ENCODE data around the gene PDE4B.

The PDE4B gene

DNA sequence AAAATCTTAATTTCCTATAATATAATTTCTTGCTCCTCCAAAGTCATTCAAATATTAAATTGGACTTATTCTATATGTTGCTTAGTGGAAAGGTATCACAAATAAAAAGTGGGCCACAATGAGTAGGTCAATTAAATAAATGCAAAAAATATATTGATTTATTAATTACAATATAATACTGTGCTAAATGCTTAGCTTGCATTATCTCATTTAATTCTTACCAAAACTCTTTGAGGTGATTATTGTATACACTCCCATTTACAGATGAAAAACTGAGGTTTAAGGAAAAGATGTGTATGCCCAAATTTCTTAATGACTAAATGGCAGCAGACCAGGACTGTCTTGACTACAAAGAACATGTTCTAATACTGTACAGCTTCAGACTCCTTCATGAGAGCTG lies 415.9 kb downstream of the PDE4B start:
- no peak for DNase-seq

DNA sequence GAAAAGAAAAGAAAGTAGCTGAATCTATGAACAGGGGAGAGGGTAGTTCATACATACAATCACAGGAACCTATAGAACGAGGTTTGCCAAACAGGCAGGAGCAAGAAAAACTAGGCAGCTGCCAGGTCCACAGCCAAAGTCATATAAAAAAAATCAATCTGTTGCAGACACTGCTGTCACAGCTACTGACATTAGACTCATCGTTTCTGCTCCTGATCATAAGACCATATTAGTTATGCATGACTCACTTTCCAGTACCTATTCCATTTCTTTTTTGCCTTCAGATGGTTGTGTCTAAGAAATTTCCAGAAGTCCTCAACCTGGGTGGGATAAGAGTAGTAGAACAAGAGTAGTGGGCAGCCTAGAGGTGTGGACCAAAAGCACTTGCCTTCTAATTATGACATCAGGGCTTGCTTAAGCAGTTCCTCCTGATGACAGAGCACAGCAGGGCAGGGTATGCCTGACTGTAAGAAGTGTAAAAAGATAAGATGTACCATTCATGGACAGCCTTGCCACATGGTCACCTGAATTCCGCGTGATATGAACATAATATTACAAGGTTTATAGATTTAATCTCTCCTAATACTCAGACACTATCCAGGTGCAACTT lies 418.0 kb downstream of the PDE4B start:
- DNase-seq: no peak

DNA sequence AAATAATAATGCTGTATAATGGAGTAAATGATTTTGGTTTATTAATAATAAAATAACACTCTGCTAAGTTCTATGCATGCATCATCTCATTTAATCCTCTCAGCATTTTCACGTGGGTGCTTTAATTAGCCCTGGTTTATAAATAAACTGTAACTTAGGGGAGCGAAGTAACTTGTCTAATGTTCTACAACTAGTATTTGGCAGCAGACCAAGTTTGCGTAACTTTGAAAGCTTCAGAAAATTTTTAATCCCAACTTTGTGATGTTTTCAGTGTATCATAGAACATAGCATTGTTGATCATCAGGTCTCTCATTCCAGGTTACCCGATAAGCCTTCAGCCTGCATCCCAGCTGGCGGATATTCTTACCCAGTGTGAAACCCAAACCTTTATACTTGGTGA lies 418.8 kb downstream of the PDE4B start:
- no peak for DNase-seq

DNA sequence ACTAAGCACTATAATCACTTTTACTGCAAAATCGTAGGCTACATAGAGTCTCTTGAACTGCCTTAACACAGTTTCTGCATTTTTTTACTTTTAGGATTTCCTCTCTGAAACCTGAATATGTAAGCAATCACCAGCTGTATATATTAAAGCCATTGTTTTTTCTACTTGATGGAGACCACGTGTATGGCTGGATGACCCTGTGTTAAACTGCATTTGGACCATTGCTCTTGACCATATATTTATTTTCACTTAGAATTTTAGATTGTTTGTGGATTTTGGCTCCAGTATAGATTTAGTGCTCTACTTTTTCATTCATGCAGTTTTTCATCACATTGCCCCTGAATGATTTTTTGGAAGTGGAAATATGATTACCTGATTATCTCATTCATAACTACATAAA lies 420.8 kb downstream of the PDE4B start:
- DNase-seq: no peak

DNA sequence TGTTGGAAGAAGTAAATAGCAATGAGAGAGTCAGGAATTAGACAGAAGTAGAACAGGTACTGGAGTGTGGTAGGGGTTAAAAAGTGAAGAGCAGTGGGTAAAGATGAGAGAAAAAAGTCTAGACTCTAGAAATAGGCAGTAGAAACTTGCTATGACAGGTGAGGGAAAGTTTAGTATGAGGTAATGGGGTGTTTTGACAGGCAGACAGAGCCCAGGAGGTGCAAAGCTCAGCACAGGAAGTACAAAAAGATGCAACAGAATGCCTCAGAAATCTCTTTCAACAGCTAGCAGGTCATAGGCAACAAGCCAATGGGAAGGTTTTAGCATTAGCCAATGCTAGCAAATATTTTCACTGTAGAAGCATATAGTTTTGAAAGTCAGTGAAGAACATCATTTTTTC lies 422.2 kb downstream of the PDE4B start:
- no peak for DNase-seq

DNA sequence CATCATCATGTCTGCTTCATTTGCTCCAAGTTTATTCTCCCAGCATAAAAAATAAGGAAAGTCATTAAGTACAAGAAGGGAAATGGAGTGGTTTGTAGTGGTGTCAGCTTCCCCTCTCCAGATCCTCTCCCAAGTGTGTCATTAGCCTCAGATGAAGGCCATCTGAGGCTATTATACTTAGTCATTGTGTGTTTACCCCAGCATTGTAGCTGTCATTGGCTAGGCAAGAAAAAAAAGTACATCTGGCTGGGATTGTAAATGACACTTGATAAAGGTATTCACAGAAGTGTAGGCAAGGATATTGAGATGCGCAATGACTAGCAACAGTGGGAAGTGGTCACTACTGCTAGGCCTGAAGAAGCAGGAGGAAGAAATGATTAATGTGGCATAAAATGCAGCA lies 424.3 kb downstream of the PDE4B start:
- no peak for DNase-seq

DNA sequence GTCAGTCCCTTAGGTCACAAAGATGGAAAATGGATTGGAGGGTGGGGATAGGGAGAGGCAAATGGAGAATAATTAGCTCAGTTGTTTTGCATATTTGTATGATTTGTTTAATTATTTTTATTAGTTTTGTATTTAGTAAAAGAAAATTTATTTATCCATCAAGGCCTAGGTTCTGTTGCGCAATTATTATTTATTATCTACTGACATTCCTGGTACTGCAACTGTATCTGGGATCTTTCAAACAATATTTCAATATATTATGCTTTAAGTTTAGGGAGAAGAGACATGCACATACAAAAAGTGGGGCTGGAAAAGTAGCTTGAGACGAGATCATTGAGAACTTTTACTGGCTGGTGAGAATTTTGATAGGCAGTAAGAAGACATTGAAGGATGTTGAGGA lies 424.9 kb downstream of the PDE4B start:
- DNase-seq: no peak

DNA sequence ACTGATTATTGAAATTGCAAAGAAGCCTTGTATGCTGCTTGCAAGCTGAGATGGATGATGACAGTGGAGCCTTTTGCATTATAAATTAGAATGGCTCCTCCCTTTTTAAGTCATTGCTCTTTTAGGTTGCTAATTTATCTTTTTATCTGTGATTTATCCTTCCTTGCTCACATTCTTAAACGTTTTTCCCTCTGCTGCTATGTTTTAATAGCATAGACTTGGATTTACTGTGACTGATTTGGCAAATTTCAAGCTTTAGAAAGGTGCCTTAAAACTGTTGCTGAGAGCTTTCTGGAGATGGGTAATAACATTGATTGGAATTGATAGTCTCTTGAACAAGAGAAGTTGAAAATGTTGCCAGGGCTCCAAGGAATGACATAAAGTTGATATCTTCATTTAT lies 427.8 kb downstream of the PDE4B start:
- no peak for DNase-seq

DNA sequence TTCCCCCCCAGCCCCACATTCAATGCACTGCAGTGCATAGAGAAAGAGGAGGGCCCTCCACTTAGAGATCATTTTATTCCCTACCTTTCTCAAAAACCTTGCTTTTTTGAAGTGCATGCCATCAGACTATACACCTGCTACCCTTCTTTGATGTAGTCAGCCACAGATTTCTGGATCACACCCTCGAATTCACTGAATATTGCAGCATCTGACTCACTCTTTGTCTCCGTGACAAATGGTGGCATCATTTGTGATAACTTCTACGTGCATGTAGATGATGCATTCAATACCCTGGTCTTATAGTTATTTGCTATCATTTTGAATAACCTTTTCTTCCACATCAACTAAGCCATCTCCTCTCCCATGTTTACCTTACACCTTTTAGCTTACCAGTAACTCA lies 431.0 kb downstream of the PDE4B start:
- DNase-seq: no peak

DNA sequence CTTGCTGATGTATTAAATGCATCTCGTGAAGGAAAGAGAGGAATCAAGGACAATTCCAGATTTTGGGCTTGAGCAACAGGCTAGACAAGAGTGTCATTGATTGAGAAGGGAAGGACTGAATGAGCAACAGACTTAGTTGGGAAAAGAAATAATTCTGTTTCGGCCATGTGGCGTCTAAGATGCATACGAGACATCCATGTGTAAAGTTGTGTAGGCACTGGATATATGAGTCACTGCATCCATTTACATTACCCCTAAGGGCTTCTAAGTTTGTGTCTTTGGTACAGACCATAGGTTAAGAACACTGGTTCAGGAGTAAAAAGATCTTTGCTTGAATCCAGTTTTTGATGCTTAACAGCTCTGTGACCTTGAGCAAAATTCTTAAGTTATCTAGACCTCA lies 434.3 kb downstream of the PDE4B start:
- no peak for DNase-seq

DNA sequence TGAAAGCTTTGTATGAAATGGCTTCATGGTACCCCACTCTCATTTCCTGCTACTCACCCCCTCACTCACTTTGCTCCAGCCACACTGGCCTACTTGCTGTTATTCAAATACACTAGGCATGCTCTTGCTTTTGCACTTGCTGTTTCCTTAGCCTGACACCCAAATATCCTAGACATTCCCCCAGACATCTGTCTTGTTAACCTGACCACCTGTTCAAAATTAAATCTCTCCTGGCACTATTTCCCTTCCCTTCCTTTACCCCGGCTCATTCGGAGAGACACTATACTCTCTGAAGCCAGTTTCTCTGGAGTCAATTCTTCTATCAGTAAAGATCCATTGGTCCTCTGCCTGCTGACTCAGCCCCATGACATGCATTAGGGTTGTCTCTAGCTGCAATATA lies 435.3 kb downstream of the PDE4B start:
- no peak for DNase-seq

DNA sequence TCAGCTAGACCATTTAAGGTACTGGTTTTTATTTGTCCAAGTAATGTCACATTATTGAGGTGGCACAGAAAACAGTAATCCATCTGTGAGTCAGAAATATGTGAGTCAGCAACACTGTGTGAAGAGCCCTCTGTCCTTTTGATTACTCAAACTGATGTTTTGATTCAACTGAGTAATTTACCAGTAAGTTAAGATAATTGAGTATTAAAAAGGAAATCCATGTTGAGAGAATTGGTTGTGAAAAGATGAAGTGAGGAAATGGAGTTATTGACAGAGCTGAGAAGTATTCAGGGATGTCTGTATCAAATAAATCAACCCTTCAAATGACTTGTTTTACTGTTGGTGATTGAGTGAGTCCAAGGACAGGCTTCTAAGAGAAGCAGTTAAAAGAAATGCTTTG lies 438.5 kb downstream of the PDE4B start:
- DNase-seq: no peak

DNA sequence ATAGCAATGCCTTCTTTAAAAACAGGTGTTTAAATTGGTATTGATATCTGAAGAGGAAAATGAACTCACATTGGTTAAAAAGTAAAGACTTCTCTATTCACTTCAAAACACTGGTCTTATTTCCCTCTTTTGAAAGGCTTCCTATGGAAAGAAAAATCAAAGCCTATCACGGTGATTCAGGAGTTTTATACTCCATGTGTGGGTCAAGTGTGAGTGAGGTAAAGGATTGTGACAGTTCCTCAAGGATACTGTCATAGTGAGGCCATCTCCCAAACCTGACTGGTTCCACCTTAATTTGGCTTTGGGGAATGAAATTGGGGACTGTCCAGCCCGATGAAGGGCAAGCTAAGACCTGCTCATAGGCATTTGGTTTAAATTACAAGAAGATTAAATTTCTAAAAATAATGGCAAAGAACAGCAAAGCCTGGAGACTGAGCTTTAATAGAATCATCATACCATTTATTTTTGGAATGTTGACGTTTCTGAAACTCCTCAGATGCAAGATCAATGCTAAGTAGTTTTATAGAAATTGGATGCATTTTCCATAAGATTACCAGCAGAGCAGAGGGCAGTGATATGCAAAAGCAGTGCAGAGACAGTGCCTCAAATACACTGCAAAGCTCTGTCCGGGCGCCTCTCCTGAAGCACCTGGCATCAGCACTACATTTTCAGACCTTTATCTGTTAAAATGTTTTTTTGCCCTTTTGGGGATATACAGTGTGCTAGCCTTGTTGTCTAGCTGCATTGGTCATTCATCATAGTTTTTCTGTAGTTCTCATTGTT lies 439.2 kb downstream of the PDE4B start:
- no peak for DNase-seq

DNA sequence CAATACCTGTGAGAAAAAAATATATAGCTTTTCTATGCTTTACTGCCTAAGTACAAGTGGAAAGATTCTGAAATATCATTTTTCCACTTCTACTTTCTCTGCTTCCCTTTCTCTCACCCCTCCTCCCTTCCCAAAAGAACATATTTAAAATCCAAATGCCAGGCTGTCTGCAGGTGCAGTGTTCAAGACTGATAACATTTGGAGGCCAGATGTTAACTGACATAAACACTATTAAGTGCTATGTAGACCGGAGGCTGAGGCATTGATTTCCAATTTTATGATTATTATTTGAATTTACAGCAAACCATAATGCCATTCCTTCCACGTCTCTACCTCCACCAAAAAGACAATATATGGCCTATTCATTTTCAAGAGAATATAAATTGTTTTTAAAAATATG lies 444.3 kb downstream of the PDE4B start:
- DNase-seq: no peak

DNA sequence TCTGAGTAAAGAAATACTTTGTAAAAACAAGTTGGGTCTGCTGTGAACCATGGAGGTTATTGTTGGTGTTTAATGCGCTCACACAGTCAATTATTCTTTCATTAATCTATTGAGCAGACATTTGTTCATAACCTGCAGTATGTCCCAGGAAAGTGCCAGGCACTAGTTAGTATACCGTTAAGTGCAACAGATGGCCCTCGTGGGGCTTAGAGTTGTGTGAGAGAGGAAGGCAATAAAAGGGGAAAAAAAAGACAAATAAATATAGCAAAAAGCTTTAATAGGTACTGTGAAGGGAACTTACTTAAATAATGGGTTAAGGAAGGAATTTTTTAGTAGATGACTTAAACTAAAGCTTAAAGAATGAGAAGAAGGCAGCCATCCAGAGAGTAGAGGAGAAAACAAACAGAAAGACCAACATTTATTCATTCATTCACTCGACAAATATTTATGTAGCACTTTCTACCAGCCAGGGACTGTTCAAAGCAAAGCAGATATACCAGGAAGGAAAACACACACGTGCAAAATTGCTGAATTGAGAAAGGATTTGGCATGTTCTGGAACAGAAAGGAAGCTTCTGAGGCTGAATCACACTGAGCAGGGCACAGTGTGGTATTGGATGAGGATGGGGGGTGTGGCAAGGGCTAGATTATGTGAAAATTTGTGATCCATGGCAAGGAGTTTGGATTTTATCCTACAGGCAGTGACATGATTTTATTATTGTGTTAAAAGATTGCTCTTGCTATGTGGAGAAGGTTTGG lies 445.2 kb downstream of the PDE4B start:
- no peak for DNase-seq

DNA sequence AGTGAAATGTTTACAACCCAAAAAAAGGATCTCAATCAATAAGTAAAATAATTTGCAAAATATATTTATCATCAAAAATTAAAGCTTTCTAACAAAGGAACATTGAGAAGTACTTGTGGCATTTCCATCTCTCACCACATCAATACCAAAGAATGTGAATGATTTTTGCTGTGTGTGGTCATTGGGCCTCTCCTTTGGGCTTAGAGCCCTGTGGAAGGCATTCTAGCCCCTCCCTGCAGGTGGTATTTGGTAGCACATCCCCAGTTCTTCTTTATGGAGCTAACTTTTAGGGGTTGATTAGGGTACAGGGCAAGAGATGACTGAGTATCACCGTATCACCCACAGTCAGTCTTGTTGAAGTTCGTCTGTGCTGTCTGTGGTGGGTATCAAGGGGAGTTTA lies 447.1 kb downstream of the PDE4B start:
- DNase-seq: no peak

DNA sequence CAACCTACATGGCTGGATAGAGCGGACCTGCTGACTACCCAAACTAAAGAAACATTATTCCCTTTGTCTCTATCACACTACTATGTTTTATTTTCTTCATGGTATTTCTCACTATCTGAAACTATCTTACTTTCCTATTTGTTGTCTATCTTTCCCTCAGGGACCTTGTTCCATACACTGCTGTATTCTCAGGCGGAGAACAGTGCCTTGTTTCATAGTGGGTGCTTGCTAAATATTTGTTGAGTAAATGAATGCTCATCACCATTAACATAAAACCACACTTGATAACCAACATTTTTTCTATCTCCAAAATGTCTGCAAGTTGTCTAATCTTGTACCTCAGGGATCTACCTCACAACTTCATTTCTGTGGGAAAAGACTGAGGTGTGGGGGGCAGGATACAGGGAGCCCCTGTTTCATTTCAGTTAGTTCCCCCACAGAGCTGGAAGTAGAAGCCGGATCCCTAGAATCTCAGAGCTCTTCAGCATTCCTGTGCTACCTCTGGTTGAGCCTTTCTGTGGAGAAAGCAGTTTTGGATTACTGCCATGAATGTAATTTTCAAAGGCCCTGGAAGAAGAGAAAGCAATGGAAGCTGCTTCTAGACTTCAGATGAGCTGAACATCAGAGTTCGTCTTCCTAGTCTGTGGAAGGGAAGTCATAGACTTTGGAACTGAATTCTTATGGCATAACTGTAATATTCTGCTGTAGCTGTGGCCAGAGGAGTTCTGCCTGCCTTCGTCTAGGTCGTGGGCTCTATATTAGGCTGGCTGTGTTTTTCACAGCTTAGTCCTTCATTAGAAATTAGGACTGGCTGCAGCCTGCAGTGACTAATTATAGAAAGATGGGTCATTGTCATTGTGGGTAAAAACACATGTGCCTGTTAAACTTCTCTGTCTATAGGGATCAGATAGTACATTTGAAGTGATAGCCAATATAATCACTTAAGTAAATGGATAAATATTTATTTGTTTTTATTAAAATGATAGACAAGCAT lies 448.1 kb downstream of the PDE4B start:
- DNase-seq: no peak

DNA sequence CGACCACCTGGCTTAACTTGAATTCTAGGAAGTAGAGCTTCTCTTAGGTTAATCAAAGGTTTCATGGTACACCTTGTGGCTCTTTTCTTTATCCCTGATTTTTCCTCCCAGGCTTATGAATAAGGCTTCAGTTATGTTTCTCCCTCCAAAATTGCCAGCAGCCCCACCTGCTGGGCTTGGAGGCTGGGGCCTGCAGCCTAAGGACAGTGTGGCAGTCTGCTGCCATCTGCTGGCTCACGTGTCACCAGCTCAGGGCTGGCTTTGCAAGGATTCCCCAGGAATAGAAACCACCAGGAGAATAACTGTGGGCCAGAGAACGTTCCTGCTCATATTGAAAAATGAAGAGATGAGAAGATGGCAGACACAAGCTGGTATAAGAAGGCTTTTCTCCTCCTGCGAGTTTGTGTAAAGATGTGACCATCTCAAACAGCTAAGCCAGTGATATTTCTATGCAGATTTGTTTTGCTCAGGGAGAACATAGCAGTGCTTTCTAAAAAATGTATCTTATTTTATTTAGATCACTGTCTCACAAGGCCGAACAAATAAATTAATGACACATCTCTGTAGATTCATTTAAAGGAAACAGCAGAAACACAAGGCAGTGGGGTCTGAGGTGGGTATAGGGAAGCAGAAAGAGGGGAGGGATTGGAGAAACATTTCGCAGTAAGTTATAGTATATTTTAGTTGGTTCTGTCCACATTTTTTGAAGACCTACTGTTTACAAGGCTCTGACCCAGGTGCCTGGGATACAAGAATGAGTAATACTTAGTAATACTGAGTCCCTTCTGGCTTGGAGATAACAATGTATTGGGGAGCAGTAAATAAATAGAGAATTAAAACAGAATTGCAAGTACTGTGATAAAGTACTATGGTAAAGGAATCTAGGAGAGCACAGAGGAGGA lies 450.2 kb downstream of the PDE4B start:
- peak; percentile 54 for DNase-seq

DNA sequence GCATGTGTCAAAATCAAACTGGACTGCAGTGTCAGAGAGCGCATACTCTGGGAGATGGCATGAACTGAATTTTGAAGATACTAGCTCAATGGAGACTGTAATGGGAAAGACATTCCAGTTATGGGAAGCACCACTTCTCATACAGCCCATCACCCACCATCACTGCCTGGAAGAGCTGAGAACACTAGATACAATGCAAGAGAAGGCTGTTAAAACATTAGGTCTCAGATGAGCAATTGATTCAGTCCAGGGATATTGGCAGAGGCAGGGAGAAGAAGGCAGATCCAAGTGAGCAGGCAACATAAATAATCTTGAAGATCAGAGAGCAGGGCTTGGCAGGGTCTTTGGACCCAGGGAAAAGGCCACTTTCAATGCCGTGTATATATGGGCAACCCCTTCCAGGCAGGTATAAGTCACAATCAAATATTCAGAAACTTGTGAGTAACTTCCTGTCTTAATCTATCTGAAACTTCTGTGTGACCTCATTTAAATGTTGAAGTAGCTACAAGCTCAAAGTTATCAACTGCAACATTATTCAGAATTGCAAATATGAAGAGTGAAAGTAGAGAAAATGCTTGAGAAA lies 450.9 kb downstream of the PDE4B start:
- DNase-seq: no peak

DNA sequence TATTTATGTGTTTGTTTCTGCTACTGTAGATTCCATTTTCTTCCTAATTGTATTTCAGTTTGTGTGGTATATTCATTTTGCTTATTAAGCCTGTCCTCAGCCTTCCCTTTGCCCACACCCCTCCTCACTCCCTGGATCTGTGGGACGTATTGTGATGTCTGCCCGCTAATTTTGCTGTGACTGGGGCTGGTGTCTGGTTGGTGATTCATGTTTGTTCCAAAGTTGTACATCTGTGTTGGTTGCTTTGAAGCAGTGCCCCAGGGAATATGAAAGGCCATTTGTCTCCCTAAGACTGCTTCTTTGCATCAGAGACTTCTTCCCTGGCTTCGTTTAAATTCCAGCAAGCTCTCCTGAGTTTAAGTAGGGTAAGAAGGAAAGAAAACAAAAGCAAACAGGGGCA lies 451.7 kb downstream of the PDE4B start:
- DNase-seq: no peak

DNA sequence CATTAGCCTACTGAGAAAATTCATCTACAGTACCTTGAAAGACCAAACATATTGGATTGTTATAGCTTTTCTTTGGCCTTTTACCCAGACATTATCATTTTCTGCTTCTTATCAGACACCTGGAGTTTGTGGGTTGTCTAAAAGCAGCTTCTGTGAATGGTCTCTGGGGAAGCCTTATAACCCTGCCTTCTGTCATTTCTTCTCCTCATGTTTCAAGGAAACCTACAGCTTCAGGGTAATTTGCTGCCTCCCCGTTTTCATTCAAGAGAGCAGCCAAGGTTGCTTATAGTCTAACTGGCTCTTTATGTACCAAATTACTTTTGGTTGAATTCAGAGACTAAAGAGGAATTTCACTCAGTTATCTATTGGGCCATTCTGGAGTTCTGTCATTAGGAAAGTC lies 453.0 kb downstream of the PDE4B start:
- DNase-seq: no peak

All from activated T-cell treated with anti-CD3 and anti-CD28 coated beads for 4 hours (primary cell).